C4-2B (cell line): ENCODE measurements around the gene ASPDH.

ENCODE experiments used
- H3K27ac ChIP-seq: fragments of 450-650 bp; 2 replicates; pipeline ENCODE4 v1.5.1; 2017
- ZFX ChIP-seq: fragments of 450-650 bp; IDR thresholded peaks from 2 replicates; pipeline ENCODE4 v1.6.1; 2017
- TF ChIP-seq, protein P1 (sequence below): fragments of 450-650 bp; conservative IDR thresholded peaks from 2 replicates; pipeline ENCODE4 v1.5.1; 2017; ENCODE audit warnings: mild to moderate bottlenecking

ASPDH gene

DNA sequence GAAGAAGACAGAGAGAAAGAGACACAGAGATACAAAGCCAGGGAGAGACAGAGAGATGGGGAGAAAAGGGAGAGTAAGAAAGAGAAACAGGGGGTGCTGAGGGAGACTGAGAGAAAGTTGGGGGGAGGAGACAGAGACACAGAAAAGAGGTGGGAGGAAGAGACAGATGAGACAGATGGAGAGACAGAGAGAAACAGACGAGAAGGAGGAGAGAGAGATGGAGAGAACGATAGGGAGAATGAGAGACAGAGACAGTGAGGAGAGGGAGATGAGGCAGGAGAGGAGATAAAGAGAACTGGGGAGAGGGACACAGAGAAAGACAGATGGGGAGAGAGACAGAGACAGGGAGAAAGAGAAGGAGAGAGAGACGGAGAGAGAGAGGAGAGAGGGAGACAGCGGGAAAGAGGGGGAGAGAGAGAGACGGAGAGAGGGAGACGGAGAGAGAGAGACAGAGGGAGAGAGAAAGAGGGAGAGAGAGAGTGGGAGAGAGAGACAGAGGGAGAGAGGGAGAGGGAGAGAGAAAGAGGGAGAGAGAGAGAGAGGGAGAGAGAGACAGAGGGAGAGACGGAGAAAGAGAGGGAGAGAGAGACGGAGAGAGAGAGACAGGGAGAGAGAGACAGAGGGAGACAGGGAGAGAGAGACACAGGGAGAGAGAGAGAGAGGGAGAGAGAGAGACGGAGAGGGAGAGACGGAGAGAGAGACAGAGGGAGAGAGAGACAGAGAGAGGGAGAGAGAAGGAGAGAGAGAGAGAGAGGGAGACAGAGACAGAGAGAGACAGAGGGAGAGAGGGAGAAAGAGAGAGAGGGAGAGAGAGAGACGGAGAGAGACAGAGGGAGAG is 15.3 kb downstream of the ASPDH start:
- no peak for TF ChIP-seq ZFX
- TF ChIP-seq, protein P1, sequence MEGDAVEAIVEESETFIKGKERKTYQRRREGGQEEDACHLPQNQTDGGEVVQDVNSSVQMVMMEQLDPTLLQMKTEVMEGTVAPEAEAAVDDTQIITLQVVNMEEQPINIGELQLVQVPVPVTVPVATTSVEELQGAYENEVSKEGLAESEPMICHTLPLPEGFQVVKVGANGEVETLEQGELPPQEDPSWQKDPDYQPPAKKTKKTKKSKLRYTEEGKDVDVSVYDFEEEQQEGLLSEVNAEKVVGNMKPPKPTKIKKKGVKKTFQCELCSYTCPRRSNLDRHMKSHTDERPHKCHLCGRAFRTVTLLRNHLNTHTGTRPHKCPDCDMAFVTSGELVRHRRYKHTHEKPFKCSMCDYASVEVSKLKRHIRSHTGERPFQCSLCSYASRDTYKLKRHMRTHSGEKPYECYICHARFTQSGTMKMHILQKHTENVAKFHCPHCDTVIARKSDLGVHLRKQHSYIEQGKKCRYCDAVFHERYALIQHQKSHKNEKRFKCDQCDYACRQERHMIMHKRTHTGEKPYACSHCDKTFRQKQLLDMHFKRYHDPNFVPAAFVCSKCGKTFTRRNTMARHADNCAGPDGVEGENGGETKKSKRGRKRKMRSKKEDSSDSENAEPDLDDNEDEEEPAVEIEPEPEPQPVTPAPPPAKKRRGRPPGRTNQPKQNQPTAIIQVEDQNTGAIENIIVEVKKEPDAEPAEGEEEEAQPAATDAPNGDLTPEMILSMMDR = no peak
- no peak overlapping the region for H3K27ac ChIP-seq

DNA sequence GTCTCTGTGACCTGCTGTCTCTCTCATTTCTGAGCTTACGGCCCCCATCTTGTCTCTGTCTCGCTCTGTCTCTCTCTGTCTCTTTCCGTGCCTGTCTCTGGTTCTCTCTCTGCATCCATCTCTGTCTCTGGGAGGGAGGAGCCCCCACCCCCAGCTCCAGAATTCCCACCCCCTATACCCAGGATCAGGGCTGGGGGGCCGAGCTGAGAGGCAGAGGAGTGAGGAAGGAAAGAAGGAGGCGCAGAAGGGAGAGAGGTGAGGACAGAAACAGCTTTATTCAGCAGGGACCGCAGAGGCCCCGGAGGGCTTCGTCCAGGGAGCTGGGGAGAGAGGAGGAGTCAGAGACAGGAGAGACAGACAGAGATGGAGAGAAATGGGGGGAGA is 16.7 kb downstream of the ASPDH start:
- no peak overlapping the region for H3K27ac ChIP-seq
- no peak for TF ChIP-seq ZFX
- TF ChIP-seq, protein P1 = no peak

DNA sequence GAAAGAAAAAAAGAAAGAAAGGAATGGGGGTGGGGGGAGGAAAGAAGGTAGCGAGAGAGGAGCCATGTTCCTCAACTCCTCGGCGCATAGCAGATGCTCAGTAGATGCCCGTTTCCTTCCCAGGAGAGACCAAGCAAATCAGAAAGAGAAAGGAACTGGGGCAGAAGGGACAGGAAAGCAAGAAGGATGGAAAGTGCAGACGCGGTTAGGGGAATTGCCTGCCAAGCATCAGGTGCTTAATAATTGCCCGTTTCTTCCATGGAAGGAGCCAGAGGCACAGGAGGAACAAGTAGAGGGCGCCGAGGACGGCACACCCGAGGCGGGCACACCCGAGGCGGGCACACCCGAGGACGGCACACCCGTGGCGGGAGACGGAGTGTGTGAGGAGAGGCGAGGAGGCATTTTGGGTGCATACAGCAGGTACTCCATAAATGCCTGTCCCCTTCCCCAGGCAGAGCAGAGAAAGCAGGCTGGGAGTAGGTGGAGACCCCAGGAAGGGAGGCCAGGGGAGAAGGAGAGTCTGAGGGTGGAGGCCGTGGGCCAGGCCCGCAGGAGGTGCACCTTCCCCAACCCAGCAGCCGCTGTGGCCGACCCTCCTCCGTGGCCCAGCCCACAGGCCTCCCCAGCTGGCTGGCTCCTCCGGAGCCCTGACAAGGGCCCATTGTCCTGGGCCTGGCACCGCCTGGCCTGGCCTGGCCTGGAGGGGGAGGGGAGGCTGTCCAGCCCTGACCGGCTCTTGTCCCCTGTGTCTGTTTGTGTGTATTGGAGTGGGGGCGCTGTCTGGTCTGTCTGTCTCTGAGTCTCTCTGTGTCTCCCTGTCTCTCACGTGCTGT is 17.3 kb downstream of the ASPDH start:
- no peak for TF ChIP-seq ZFX
- TF ChIP-seq, protein P1 = no peak
- no peak overlapping the region for H3K27ac ChIP-seq

DNA sequence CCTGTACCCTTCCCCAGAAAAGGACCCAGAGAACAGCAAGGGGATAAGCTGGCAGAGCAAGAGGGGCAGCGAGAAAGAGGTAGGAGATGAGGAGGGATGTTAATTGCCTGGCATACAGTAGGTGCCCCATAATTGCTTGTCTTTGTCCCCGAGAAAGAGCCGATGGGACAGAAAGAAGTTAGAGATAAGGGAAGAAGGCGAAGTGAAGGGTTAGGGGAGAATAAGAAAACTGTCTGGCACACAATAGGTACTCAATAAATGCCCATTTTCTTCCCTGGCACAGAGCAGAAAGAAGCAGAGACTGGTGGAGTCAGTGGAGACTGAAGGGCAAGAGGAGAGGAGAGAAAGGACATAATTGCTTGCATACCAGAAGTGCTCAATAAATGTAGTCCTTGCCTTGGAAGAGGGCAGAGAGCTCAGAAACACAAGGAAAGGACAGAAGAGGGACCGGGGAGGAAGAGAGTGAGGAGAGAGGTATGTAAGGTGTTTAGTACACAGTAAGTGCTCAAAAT is 18.6 kb downstream of the ASPDH start:
- TF ChIP-seq, protein P1 = no peak
- no peak for TF ChIP-seq ZFX
- no peak overlapping the region for H3K27ac ChIP-seq

DNA sequence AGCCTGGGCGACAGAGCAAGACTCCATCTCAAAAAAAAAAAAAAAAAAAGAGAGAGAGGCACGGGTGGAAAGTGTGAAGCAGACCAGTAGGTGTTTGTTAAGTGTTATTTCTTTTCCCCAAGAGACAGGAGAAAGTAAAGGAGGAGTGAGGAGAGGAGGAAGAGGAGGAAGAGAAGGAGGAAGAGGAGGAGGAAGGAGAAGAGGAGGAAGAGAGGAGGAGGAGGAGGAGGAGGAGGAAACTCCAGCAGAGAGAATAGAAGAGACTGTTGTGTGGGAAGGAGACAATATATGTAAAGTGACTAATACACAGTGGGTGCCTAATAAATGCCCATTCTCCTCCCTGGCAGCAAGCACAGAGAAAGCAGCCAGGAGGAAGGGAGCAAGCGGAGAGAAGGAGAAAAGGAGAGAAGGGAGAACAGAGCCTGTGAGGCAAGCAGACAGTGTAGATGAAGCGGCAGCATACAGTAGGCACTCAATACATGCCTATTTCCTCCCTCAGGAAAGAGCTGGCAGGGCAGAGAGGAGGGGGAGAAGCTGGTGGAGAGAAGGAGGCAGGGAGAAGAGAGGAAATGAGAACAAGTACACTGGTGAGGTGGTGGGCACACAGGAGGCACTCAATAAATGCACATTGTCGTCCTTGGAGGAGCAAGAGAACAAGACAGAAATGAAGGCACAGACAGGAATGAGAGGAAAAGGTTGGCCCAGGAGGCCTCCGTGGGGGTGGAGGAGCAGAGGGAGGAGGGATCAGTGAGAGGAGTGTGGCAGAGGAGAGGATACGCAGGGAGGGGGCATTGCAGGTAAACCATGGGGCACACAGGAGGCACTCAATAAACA is 19.3 kb downstream of the ASPDH start:
- TF ChIP-seq, protein P1 = no peak
- no peak for TF ChIP-seq ZFX

DNA sequence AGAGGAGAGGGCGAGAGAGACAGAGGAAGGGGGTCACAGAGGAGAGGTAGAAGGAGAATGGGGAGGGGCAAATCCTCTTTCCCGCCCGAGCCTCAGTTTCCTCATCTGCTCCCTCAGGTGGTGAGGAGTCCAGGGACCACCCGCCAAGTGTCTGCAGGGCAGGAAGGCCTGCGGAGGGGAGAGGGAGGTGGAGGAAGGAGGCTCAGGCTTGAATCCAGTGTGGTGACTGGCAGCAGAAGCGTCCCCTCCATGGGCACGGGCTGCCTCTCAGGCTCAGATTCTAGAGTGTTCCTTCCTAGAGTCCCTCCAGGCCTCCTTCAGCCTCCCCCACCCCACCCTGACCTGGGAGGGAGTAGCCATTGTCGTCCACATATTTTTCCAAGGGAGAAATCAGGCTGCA is 20.5 kb downstream of the ASPDH start:
- TF ChIP-seq, protein P1 = no peak
- TF ChIP-seq ZFX = no peak
- no peak overlapping the region for H3K27ac ChIP-seq

More for the DNA sequence above, 19.3 kb downstream of the ASPDH start:
- no peak overlapping the region for H3K27ac ChIP-seq
